ENCODE measurements around the gene ABCC2. TPM values are rescaled to one million over a fixed set of nuclear protein-coding genes. Genes with fewer than 3 reads are reported as not detected.
"Not testable (repeated sequence)": the region's sequence is repeated elsewhere in the genome, so short reads cannot be mapped to it uniquely, and the experiment has no call there.

ABCC2 gene
- total RNA-seq, 1 donor from 2014 or later, result 183 TPM

DNA sequence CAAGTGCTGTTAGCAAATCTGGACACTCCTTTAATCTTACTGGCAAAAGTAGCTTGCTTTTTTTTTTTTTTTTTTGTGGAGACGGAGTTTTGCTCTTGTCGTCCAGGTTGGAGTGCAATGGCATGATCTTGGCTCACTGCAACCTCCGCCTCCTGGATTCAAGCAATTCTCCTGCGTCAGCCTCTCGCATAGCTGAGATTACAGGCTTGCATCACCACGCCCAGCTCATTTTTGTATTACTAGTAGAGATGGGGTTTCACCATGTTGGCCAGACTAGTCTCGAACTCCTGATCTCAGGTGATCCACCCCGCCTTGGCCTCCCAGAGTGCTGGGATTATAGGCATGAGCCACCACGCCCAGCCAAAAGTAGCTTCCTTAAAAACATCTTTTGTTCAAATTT lies 112.6 kb downstream of the ABCC2 start:
- DNase-seq (ENCODE audit: low spot score), result not testable (repeated sequence)

GRCh38 chr10:99895867-99896266 lies 113.4 kb downstream of the ABCC2 start:
- DNase-seq (ENCODE audit: low spot score), result no peak

Other genes with a start within 250 kb of the ABCC2 start
- gene NKX2-3, start 249.7 kb upstream of the ABCC2 start, total RNA-seq, result 4.4 TPM
- 42.0 TPM for gene SLC25A28, start 162.2 kb upstream of the ABCC2 start, total RNA-seq
- 14.4 TPM for gene ENTPD7, start 123.1 kb upstream of the ABCC2 start, total RNA-seq
- gene COX15, start 50.5 kb upstream of the ABCC2 start, total RNA-seq, result 37.8 TPM
- gene CUTC, start 50.4 kb upstream of the ABCC2 start, total RNA-seq, result 17.5 TPM
- gene DNMBP, start 227.3 kb downstream of the ABCC2 start, total RNA-seq, result 31.8 TPM

All from mucosa of gallbladder (tissue), 1 donor.